GM19328 (cell line): ENCODE data around the gene AVEN.

Experiments
- ATAC-seq: cut with Tn5 transposase; IDR thresholded peaks from one replicate; pipeline ENCODE4 v1.9.1; 2021; ENCODE audit warnings: mild to moderate bottlenecking, moderate library complexity; ENCODE audit not compliant: unreplicated experiment

Gene AVEN

GRCh38 chr15:33923446-33923845 lies 115.6 kb downstream of the AVEN start:
- ATAC-seq: no peak

DNA sequence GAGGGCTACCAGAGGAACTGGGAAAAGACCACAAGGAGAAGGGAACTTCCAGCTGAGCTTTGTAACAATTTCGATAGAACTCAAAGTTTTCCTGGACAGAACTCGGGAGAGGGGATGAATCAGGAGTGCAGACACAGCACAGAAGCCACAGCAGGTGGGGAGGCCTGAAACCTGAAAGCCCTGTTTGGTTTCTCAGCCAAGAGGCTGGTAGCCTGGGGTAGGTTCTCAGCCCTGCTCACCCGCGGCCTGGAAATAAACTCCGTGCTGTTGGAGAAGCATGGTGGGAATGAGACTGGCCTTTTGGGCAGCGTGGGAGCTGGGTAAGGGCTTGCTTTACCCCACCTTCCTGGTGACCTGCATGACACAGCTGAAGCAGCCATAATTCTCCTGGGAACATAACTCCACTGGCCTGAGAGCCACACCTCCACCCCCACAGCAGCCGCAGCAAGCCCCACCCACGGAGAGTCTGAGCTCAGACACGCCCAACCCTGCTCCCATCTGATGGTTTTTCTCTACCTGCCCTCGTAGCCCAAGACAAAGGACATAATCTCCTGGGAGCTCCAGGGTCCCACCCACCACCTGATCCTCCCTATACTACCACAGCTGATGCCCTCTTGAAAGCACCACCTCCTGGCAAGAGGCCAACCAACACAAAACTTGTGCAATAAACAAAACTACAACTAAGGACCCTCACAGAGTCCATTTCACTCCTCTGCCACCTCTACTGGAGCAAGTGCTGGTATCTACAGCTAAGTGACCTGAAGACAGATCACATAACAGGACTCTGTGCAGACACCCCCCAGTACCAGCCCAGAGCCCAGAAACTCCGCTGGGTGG lies 123.2 kb downstream of the AVEN start:
- ATAC-seq: no peak

DNA sequence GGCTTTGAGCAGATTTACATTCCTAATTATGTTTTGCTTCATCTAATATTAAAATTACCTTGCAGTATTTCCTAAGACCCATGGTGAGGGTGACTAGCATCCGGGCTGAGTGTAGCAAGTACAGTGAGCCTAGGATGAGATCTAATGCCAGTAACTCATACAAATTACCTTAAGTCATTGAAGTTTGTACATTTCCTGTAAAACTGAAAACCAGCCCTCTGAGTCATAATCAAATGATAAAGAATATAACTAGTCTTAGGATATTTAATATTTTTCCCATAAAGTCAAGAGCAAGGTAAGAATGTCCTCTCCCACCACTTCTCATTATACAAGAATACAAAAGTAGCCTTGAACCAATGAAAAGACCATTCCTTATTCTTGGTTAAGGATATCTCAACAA lies 125.5 kb downstream of the AVEN start:
- ATAC-seq: no peak

- ATAC-seq: no peak
Measured at GRCh38 chr15:33912326-33912725, 126.7 kb downstream of the AVEN start.

- ATAC-seq: no peak
Measured at GRCh38 chr15:33910741-33911140, 128.3 kb downstream of the AVEN start.

DNA sequence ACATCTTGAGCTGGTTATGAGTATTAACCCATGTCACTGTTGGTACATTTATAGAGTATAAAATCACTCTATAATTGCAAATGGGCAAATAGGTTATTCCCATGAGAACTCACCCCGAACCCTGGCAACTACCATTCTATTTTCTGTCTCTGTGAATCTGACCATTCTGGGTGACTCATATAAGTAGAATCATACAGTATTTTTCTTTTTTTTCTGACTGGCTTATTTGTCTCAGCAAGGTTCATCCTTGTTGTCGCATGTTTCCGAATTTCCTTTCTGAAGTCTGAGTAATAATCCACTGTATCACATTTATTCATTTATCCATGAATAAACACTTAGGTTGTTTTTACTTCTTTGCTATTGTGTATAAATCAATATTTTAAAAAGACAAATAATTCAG lies 130.6 kb downstream of the AVEN start:
- no peak for ATAC-seq

- ATAC-seq: no peak
Measured at GRCh38 chr15:33907326-33907725, 131.7 kb downstream of the AVEN start.

DNA sequence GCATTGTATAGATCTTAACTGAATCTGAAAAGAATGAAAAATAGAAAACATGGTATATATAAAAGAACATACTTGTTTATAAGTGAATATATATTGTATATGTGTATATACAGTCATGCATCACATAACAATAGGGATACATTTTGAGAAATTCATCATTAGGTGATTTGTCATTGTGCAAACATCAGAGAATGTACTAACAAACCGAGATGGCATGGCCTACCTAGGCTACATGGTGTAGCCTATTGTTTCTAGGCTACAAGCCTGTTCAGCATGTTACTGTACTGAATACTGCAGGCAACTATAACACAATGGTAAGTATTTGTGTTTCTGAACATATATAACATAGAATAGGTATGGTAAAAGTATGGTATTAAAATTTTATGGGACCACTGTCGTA lies 135.3 kb downstream of the AVEN start:
- ATAC-seq: no peak

DNA sequence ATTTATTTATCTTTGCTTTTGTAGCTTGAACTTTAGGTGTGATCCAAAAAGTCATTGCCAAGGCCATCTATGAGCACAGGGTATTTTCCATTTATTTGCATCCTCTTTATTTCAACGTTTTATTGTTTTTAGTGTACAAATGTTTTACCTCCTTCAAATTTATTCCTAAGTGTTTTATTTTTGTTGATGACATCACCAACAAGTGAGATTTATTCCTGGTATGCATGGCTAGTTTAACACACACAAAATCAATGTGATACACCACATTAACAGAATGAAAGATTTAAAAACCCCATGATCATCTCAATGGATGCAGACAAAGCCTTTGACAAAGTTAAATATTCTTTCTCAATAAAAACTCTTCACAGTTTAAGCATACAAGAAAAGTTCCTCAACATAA lies 137.0 kb downstream of the AVEN start:
- no peak for ATAC-seq

DNA sequence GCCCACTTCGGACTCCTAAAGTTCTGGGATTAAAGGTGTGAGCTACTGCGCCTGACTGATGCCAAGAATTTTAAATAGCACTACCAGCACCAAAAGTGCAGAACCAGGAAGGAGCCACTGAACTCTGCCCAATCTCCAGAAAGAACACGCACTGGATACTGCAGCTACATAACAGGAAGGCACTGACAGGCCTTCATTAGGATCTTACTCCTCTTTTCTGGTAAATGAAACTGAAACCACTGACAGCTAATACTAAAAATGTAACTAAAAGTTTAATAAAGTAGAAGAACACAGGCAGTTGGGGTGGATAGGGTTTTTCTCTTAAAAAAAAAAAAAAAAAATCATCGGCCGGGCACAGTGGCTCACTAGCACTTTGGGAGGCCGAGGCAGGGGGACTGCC lies 144.8 kb downstream of the AVEN start:
- peak; percentile 51 for ATAC-seq

GRCh38 chr15:33888176-33888575 lies 150.8 kb downstream of the AVEN start:
- no peak for ATAC-seq

DNA sequence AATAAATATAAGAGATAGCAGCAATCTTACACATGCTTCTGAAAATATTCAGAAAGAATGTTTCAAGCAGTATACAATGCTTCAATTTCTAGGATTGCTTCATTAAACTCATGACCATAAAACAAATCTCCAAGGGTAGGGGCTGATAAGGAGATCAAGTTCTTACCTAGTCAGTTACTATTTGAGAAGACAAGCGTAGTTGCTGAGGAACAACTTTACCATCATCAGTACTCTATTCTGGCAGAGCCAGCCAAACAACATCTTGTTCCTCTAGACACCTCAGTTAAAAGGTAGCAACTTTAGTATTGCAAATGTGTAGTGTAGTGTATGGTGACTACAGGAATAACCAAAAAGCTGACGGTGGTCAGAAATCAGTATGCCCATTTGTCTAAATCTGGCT lies 156.1 kb downstream of the AVEN start:
- ATAC-seq: no peak

DNA sequence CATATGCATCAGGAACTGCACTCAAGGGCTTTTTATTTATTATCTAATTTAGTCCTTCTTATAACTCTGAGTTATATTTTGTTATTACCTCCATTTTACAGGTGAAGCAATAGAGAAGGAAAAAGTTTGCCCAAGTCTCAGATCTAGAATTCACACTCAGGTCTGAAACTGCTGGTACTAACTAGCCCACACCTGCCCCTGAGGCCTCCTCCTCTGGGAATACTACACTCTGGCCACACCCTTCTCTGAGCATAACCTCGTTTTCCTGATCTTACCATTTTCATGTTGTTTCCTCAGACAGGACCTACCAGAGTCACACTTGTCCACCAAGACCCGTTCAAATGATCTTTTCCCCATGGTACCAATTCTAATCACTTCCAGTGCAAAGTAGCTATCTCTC lies 164.8 kb downstream of the AVEN start:
- ATAC-seq: no peak

GRCh38 chr15:33872416-33873106 lies 166.4 kb downstream of the AVEN start:
- no peak for ATAC-seq

GRCh38 chr15:33871980-33872379 lies 167.0 kb downstream of the AVEN start:
- ATAC-seq: no peak

DNA sequence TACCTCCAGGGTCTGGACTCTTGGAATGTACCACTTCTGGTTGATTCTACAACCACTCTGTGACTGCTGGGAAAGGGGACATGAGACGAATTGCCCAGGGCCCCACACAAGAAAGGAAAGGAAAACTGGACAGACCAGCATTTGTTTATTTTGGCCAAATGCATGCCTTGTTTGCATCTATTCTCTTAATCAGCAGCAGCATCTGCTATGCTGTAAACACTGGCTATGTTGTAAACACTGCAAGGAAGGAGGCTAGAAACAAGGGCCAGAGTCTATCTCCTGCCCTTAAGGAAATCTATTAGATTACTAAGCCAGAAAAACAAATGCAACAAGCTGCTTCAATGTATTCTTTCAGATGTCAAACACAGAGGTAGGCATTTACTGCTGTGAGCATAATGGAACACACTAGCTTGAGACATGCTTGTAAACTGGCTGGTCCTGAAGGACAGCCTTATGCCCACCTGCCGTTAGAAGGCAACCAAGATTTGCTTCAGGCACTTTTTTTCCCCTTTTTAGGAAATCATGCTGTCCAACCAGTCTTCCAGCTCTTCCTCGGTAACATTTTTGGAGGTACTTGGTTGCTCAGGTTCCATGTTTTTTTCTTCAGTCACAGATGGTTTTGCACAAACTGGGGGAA lies 172.8 kb downstream of the AVEN start:
- ATAC-seq: no peak

DNA sequence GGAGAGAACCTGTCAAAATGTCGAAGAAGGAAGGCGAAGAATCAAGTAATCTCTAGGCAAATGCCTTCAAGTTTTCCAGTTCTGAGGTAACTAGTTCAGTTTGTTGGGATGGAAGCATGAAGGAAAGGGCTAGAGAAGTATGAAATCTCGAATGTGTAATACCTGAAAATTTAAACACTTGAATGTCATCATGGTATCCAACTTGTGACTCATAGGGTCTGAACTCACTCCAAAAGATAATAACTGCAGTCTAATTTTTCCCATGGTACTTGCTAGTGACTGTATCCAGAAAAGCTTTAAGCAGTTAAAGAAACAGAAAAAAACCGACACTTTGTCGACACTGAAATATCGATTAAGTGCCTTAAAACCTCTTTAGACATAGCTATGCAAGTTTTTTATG lies 173.6 kb downstream of the AVEN start:
- ATAC-seq: no peak

DNA sequence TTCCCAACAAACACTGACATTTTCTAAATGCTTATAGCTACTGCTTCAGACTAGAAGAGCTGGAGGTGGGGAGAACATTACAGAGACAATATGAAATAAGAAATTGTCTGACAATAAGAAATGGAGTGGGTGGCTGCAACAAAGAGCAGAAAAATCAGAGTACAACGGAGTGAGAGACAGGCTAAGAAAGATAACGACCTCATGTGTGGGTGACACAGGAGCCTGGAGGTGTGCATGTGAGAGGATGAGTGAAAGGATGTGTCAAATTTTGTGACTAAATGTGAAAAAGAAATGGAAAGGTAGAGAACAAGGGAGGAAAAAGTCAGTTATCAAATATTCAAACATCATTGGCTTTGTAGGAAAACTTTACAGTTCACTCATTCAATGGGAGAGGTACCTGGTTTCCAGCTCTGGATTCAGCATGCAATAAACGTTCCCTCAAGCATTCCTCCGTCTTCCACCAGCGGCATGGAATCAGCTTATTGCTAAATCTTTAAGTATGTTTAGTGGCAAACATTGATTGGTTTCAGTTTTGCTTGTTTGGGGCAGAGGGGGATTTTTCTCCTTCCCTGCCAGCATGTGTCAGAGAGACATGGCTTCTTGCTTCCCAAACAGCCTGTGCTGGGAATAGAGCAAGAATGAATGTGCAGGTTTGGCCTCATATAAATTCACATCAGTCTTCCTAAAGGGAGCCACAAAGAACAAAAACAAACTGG lies 174.5 kb downstream of the AVEN start:
- ATAC-seq: no peak

- ATAC-seq: no peak
Measured at GRCh38 chr15:33860754-33861153, 178.2 kb downstream of the AVEN start.

DNA sequence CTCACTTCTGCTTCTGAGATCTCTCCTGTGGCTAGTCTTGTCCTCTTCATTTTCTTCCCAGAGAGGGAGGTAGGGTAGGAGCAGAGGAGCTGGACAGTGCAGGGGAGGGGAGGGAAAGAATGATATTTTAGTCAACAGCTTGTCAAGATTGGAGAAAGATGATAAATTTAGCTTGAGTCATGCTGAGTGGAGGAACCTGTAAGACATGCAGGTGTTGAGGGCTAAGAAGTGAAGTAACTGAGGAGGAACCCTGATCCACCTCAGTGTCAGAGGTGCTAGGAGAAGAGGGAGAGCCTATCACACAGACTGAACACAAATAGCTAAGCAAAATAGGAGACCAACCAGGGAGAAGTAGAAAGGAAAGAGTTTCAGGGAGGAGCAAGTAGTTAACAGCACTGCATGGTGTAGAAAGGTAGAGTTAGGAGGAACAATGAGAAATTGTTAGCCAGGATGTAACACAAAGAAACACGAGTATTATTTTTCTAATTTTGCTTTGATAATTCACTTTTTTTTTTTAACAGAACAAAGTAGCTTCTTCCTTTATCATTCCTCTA lies 178.9 kb downstream of the AVEN start:
- no peak for ATAC-seq

GRCh38 chr15:33858836-33859235 lies 180.2 kb downstream of the AVEN start:
- no peak for ATAC-seq
